ENCODE results near the gene HYAL2.

The HYAL2 gene, protein sequence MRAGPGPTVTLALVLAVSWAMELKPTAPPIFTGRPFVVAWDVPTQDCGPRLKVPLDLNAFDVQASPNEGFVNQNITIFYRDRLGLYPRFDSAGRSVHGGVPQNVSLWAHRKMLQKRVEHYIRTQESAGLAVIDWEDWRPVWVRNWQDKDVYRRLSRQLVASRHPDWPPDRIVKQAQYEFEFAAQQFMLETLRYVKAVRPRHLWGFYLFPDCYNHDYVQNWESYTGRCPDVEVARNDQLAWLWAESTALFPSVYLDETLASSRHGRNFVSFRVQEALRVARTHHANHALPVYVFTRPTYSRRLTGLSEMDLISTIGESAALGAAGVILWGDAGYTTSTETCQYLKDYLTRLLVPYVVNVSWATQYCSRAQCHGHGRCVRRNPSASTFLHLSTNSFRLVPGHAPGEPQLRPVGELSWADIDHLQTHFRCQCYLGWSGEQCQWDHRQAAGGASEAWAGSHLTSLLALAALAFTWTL
- 1.7 to 2.2 (median 1.9) reads per million in 3 donors for total RNA-seq

GRCh38 chr3:50322386-50323091 is at the start of gene HYAL2:
TSS of gene HYAL2 (minus strand) at chr3:50322745. CDS start at chr3:50320489, 2,256 bp downstream.
- H3K27me3 ChIP-seq (replicated peaks; ENCODE audit: control insufficient read depth, insufficient read depth, low read length, poor library complexity, severe bottlenecking) = no peaks in the 10 kb centered on the region
- DNase-seq = no peak
- peaks cover 35% of the 10 kb centered on the region for H3K4me1 ChIP-seq (ENCODE audit: control insufficient read depth, insufficient read depth, low read length, poor library complexity, severe bottlenecking)
- peak within 1 kb of the TSS; percentile 93 for H3K4me3 ChIP-seq (ENCODE audit: insufficient read depth, low read depth, low read length, poor library complexity, severe bottlenecking)
- no peaks in the 10 kb centered on the region for H3K36me3 ChIP-seq (ENCODE audit: control insufficient read depth, insufficient read depth, low read length)
- H3K27ac ChIP-seq (ENCODE audit: insufficient read depth, low read length, poor library complexity, severe bottlenecking) = peak within 1 kb of the TSS; percentile 84
- no peaks in the 10 kb centered on the region for H3K9me3 ChIP-seq (ENCODE audit: control insufficient read depth, low read length)

- H3K4me1 ChIP-seq (ENCODE audit: control insufficient read depth, insufficient read depth, low read length, poor library complexity, severe bottlenecking) = peaks cover 6% of the 10 kb centered on the region
- H3K27ac ChIP-seq (ENCODE audit: insufficient read depth, low read length, poor library complexity, severe bottlenecking) = no peak overlapping the region
- H3K36me3 ChIP-seq (ENCODE audit: control insufficient read depth, insufficient read depth, low read length) = no peaks in the 10 kb centered on the region
- no peak overlapping the region for H3K4me3 ChIP-seq (ENCODE audit: insufficient read depth, low read depth, low read length, poor library complexity, severe bottlenecking)
- H3K9me3 ChIP-seq (ENCODE audit: control insufficient read depth, low read length) = no peaks in the 10 kb centered on the region
- no peaks in the 10 kb centered on the region for H3K27me3 ChIP-seq (replicated peaks; ENCODE audit: control insufficient read depth, insufficient read depth, low read length, poor library complexity, severe bottlenecking)
- no peak for DNase-seq
Observed at GRCh38 chr3:50371133-50371685, 48.7 kb upstream of the HYAL2 start.

DNA sequence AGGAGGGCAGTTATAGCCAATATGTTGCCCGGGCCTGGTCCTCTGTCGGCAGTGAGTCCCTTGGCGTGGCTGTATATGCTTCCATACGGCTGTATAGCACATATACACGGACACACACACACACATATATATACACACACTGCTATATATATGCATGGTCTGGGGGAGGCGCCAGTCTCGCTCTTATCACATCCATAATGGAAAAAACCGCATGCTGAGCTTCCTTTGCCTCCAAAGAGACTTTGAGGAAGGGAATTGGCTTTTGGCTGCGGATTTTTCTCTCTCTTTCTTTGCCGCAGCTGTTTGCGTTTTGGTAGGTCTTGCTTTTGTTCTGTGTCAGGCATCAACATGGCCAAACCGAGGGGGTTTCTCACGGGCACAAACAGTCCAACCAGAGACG is 48.0 kb upstream of the HYAL2 start:
- Histone ChIP-seq H3K4me1 (ENCODE audit: control insufficient read depth, insufficient read depth, low read length, poor library complexity, severe bottlenecking) (peaks cover 12% of the 10 kb centered on the region), H3K36me3 (ENCODE audit: control insufficient read depth, insufficient read depth, low read length) (no peaks in the 10 kb centered on the region), H3K27me3 (replicated peaks; ENCODE audit: control insufficient read depth, insufficient read depth, low read length, poor library complexity, severe bottlenecking) (no peaks in the 10 kb centered on the region), H3K27ac (ENCODE audit: insufficient read depth, low read length, poor library complexity, severe bottlenecking) (no peak overlapping the region), H3K4me3 (ENCODE audit: insufficient read depth, low read depth, low read length, poor library complexity, severe bottlenecking) (no peak overlapping the region), H3K9me3 (ENCODE audit: control insufficient read depth, low read length) (no peaks in the 10 kb centered on the region)
- DNase-seq = no peak

DNA sequence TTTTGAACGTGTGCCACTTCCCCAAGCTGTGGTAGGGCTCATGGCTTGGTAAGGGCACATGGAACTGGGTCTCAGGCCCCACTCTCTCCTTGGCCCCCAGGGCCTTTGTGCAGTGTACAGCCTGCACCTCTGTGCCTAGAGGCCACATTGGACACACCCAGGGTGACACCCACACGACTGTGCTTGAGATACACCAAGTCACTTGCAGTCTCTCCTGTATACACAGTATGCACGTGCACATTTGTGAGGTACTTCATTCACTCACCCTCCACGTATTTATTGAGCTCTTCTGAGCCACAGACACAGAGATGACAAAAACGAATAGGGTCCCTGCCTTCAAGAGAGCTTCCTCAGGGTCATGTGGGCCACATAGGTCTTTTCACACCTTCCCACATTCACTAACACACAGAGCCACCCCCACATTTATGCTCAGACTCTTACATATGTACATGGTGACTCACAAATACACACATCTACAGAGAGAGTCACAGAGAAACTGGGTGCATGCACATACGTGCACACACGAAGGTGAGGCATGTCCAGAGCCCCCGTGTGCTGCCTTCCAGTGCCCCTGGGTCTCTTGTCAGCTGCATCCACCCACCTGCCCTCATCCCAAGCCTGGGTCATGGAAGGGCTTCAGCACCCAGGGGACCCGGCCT is 46.6 kb upstream of the HYAL2 start:
- Histone ChIP-seq H3K4me3 (ENCODE audit: insufficient read depth, low read depth, low read length, poor library complexity, severe bottlenecking) (no peak overlapping the region), H3K4me1 (ENCODE audit: control insufficient read depth, insufficient read depth, low read length, poor library complexity, severe bottlenecking) (peaks cover 14% of the 10 kb centered on the region), H3K27ac (ENCODE audit: insufficient read depth, low read length, poor library complexity, severe bottlenecking) (no peak overlapping the region), H3K36me3 (ENCODE audit: control insufficient read depth, insufficient read depth, low read length) (no peaks in the 10 kb centered on the region), H3K9me3 (ENCODE audit: control insufficient read depth, low read length) (no peaks in the 10 kb centered on the region), H3K27me3 (replicated peaks; ENCODE audit: control insufficient read depth, insufficient read depth, low read length, poor library complexity, severe bottlenecking) (no peaks in the 10 kb centered on the region)
- DNase-seq = no peak

DNA sequence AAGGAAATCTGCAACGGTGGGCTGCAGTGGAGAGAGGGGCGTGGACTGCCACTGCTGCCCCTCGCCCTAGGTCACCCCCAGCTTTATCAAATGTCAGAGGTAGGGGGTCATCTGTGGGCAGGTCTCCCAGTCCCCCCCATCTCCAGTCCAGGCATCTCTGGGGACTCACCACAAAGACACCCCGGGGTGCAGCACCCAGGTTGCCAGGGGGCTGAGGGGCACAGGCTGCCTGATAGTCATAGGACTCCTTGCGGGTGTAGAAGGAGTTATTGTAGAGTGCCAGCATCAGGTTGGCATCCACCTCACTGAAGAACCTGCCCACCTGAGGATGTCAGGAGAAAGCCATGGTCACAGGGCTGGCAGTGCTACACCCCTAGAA is 43.3 kb upstream of the HYAL2 start:
- peak overlapping the region; percentile 83 for H3K27ac ChIP-seq (ENCODE audit: insufficient read depth, low read length, poor library complexity, severe bottlenecking)
- H3K27me3 ChIP-seq (replicated peaks; ENCODE audit: control insufficient read depth, insufficient read depth, low read length, poor library complexity, severe bottlenecking) = no peaks in the 10 kb centered on the region
- no peaks in the 10 kb centered on the region for H3K9me3 ChIP-seq (ENCODE audit: control insufficient read depth, low read length)
- no peak for DNase-seq
- H3K4me1 ChIP-seq (ENCODE audit: control insufficient read depth, insufficient read depth, low read length, poor library complexity, severe bottlenecking) = peaks cover 14% of the 10 kb centered on the region
- H3K4me3 ChIP-seq (ENCODE audit: insufficient read depth, low read depth, low read length, poor library complexity, severe bottlenecking) = peak overlapping the region; percentile 65
- no peaks in the 10 kb centered on the region for H3K36me3 ChIP-seq (ENCODE audit: control insufficient read depth, insufficient read depth, low read length)

DNA sequence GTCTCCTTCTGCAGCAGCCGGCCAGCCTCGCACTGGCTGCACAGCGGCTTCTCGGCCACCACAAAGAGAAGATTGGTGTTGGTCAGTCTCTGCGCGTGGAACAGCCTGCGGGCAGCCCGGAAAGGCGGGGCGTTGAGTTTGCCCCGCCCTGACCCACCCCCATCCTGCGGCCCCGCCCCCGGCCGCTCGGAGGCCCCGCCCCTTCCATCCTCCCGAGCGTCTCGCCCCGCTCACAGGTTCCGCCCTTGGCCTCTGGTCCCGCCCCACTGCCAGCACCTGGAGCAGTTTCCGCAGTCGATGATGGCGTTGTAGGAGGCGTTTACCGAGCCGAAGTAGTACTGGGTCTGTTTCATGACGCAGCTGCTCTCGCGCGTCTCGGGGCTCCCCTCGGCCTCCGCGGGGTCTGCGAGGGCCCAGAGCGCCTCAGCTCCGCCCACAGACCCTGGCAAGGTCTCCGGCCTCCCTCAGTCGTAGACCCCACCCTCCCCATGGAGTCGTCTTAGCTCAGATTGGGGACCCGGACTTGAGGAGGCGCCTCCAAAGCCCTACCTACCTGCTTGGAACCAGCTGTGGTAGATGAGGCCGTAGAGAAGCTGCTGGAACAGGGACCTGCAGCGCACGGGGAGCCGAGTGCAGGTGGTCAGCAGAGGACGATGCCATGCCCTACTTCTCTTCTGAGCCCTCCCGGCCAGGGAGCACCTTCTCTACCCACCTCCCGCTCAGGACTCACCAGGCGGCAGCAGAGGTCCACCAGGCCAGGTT is 42.7 kb upstream of the HYAL2 start:
- DNase-seq = peak; percentile 92 to 94 (median 93)
- peak overlapping the region; percentile 83 for H3K27ac ChIP-seq (ENCODE audit: insufficient read depth, low read length, poor library complexity, severe bottlenecking)
- H3K36me3 ChIP-seq (ENCODE audit: control insufficient read depth, insufficient read depth, low read length) = no peaks in the 10 kb centered on the region
- peaks cover 14% of the 10 kb centered on the region for H3K4me1 ChIP-seq (ENCODE audit: control insufficient read depth, insufficient read depth, low read length, poor library complexity, severe bottlenecking)
- H3K27me3 ChIP-seq (replicated peaks; ENCODE audit: control insufficient read depth, insufficient read depth, low read length, poor library complexity, severe bottlenecking) = no peaks in the 10 kb centered on the region
- no peaks in the 10 kb centered on the region for H3K9me3 ChIP-seq (ENCODE audit: control insufficient read depth, low read length)
- peak overlapping the region; percentile 65 for H3K4me3 ChIP-seq (ENCODE audit: insufficient read depth, low read depth, low read length, poor library complexity, severe bottlenecking)

DNA sequence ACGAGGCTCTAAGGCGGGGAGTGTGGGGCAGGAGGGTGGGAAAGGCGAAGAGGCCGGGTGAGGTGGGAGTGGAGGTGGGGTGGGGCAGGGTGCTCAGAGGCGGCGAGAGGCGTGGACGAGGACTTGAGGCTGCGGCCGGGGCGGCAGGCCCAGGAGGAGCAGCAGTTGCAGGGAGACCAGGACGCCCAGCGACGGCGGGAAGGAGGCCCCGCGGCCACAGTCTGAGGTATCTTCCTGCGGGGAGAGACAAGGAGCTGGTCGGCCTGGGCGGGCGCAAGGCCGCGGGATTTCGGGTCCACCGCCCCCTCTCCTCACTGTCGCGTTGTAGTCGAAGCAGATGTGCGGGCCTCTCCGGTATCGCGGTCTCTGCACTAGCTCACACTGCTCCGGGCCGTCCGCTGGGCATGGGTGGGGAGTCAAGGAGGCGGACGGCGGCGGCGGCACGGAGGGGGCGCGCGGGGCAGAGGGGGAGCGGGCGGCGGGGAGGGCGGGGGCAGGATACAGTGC is 42.1 kb upstream of the HYAL2 start:
- peak overlapping the region; percentile 65 for H3K4me3 ChIP-seq (ENCODE audit: insufficient read depth, low read depth, low read length, poor library complexity, severe bottlenecking)
- peaks cover 17% of the 10 kb centered on the region for H3K4me1 ChIP-seq (ENCODE audit: control insufficient read depth, insufficient read depth, low read length, poor library complexity, severe bottlenecking)
- H3K9me3 ChIP-seq (ENCODE audit: control insufficient read depth, low read length) = no peaks in the 10 kb centered on the region
- H3K36me3 ChIP-seq (ENCODE audit: control insufficient read depth, insufficient read depth, low read length) = no peaks in the 10 kb centered on the region
- no peaks in the 10 kb centered on the region for H3K27me3 ChIP-seq (replicated peaks; ENCODE audit: control insufficient read depth, insufficient read depth, low read length, poor library complexity, severe bottlenecking)
- no peak for DNase-seq
- H3K27ac ChIP-seq (ENCODE audit: insufficient read depth, low read length, poor library complexity, severe bottlenecking) = no peak overlapping the region

DNA sequence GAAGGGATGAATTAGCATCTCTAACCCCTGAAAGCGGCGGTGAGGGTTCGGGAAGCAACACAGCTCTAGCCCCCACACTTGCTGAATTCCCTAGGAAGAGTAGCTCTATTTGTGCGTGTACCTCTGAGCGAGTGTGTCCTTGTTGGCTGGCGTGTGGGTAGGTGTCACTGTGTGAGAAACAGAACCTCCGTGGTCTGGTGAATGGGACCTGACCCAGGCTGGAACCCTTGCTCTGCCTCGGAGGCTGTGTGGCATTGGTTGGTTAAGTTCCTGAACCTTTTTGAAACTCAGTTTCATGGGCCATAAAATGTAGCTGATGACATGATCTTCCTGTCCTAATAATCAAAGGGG is 37.2 kb upstream of the HYAL2 start:
- Histone ChIP-seq H3K27ac (ENCODE audit: insufficient read depth, low read length, poor library complexity, severe bottlenecking) (no peak overlapping the region), H3K27me3 (replicated peaks; ENCODE audit: control insufficient read depth, insufficient read depth, low read length, poor library complexity, severe bottlenecking) (no peaks in the 10 kb centered on the region), H3K36me3 (ENCODE audit: control insufficient read depth, insufficient read depth, low read length) (peaks cover 19% of the 10 kb centered on the region), H3K9me3 (ENCODE audit: control insufficient read depth, low read length) (no peaks in the 10 kb centered on the region), H3K4me3 (ENCODE audit: insufficient read depth, low read depth, low read length, poor library complexity, severe bottlenecking) (no peak overlapping the region), H3K4me1 (ENCODE audit: control insufficient read depth, insufficient read depth, low read length, poor library complexity, severe bottlenecking) (peaks cover 35% of the 10 kb centered on the region)
- no peak for DNase-seq

Data from effector memory CD4-positive, alpha-beta T cell (primary cell).